GM12874 (cell line): ENCODE data around the gene MBNL3.

Experiments
- CTCF ChIP-seq: IDR thresholded peaks from 2 replicates; pipeline ENCODE4 v1.5.1; 2011; ENCODE audit warnings: low read depth, mild to moderate bottlenecking, control low read depth, low read length, moderate library complexity; ENCODE audit not compliant: insufficient read depth

MBNL3 gene

GRCh38 chrX:132415012-132415411, 73.8 kb downstream of the MBNL3 start:
- TF ChIP-seq CTCF: no peak

- TF ChIP-seq CTCF: no peak
Measured at GRCh38 chrX:132414404-132414803, 74.4 kb downstream of the MBNL3 start.

DNA sequence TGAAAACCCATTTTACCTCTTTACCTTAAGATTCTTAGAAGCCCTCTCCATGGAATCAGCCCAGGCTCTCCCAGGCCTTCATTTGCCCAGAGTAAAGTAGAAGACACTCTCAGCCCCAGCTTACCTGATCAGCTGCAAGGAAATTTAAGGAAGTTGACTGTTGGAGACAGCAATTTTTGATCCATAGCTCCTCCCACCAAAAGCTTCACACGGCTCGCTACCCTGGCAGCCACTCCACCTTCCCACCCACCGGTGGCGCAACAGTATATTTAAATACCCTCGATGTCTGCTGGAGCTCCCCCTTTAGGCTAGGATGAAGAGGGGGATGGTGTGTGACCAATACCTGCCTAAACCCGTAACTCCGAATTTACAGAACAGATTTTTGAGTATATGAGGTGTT, 75.4 kb downstream of the MBNL3 start:
- TF ChIP-seq CTCF: no peak

GRCh38 chrX:132412208-132412607, 76.6 kb downstream of the MBNL3 start:
- TF ChIP-seq CTCF: no peak

DNA sequence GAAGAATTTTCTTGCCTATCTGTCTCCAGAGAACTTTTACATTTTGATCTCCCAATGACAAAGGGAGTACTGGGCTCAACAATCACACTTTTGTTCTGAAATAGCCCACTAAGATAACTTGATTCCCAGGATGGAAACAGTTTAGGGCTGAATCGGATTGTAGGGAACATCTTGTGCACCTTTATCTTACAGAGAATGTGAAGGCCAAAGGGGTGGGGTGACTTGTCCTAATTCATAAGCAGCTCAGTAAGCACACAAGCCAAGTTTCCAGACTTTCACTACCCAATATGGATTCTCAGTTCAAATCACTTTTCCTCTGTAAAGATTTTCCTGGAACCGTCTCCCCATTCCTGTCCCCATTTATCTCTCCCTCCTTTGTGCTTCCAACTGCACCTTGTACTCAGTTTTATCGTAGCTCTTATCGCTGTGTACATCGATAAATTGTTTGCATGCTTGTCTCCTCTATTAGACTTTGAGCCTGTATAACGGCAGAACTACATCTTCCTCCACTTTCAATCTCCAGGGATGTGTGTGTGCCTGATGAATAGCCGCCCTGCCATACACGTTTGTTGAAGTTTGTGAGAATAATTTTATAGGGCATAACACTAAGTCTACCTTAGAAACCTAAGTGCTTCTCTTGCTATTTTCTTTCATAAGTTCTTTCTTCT, 77.4 kb downstream of the MBNL3 start:
- no peak for TF ChIP-seq CTCF

DNA sequence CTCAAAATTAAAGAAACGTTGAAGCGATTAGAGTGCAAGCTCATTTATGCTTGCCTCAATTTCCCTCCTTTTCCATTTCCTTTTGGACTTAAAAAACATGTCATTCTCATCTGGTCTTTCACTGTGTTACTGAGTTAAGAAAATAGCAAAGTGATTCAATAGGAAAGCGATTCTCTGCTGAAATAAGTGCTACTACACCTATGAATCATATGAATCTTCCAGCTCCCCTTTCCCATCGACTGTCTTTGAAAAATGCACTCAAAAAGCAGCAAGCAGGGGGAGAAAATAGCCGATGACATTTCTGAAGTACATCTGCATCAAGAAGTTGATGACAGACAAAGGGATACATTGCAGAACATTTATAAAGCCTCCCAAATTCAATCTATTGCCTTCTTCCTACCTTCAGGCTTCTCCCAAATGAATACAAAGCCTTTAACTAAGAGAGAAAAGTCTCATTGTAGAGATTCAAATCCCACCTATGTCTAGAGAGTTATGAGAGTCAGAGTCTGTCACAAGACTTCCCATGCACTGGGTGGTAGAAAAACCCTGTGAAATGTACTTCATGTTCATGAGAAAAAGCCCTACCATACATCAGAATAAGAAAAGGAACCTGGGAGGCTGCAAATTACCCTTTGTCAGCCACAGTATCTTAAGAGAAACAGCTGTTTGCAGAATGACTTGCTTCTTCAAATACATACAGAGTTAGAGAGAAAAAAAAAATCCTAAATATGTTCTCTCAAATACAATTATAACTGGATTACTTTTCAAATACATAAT, 78.9 kb downstream of the MBNL3 start:
- TF ChIP-seq CTCF: no peak

GRCh38 chrX:132407691-132408090, 81.1 kb downstream of the MBNL3 start:
- no peak for TF ChIP-seq CTCF
